Esophagus squamous epithelium (tissue), 4 donors: Measurements from ENCODE around the gene SETBP1.

Experiments
- POLR2A ChIP-seq, 4 donors: fragments of 450-650 bp; IDR thresholded peaks; one replicate each; pipeline ENCODE4 v1.6.1; 2017; ENCODE audit warnings: antibody characterized with exemption in 4 of 4, mild to moderate bottlenecking in 4 of 4, moderate library complexity in 3 of 4
- TF ChIP-seq, protein P1 (sequence below), 6 experiments: fragments of 450-650 bp in 4 of 6; fragments of 200-600 bp in 2 of 6; sonication (generic) in 2 of 6; IDR thresholded peaks; one replicate each; pipeline ENCODE4 v1.5.1; 2016 to 2019; ENCODE audit warnings: antibody characterized with exemption in 6 of 6, mild to moderate bottlenecking in 4 of 6, moderate library complexity in 4 of 6

DNA sequence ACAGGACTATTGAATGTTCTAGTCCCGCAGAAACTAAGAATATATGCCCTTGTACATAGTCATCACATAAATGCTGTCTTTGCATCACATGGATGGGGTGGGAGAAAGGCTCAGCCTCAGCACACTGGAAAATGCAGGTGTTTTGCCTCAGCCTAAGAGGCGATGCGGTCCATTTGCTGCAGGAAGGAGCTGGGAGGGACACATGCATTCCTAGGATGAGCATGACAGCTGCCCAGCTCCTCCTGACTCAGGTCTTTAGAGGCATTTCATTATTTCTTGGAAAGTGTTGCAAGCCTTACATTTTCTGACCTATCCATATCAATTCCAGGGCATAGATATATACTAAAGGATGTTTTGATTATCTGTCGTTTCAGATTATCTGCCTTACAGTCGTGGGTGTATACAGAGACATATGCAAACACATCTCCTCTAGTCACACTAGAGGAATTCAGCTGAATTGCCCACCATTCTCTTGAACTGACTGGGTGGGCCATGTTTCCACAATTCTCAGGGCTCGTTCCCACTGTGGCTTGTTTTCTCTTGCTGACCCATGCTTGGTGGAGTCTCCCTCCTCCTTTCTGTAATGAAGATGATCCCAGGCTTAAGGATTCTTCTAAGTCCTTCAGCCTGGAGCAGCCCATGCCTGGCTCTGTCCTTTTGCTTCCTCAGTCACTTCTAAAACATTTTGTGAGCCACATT, 156.9 kb downstream of the SETBP1 start:
- no peak for TF ChIP-seq POLR2A (IDR thresholded peaks at IDR 0.05)
- TF ChIP-seq, protein P1, sequence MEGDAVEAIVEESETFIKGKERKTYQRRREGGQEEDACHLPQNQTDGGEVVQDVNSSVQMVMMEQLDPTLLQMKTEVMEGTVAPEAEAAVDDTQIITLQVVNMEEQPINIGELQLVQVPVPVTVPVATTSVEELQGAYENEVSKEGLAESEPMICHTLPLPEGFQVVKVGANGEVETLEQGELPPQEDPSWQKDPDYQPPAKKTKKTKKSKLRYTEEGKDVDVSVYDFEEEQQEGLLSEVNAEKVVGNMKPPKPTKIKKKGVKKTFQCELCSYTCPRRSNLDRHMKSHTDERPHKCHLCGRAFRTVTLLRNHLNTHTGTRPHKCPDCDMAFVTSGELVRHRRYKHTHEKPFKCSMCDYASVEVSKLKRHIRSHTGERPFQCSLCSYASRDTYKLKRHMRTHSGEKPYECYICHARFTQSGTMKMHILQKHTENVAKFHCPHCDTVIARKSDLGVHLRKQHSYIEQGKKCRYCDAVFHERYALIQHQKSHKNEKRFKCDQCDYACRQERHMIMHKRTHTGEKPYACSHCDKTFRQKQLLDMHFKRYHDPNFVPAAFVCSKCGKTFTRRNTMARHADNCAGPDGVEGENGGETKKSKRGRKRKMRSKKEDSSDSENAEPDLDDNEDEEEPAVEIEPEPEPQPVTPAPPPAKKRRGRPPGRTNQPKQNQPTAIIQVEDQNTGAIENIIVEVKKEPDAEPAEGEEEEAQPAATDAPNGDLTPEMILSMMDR (IDR thresholded peaks at IDR 0.05) = no peak
